ENCODE measurements around the gene RNF31.

RNF31 gene

DNA sequence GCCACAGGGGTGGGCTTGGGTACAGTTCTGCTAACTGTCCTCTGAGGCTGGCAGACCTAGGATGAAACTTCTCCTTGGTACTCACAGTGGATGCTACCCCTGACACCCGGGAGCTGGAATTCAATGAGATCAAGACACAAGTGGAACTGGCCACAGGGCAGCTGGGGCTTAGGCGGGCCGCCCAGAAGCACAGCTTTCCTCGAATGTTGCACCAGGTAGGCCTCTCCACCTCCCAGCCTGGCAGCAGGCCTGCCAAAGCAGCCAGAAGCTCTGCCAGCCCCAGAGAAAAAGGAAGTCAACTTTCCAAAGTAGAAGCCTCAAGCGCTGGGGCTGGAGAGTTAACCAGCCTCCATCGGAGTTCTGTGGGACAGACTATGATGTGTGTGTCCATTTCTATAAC is 30.1 kb upstream of the RNF31 start:
- DNase-seq = no peak

- DNase-seq = no peak
Measured at GRCh38 chr14:24119691-24120090, 27.6 kb upstream of the RNF31 start.

DNA sequence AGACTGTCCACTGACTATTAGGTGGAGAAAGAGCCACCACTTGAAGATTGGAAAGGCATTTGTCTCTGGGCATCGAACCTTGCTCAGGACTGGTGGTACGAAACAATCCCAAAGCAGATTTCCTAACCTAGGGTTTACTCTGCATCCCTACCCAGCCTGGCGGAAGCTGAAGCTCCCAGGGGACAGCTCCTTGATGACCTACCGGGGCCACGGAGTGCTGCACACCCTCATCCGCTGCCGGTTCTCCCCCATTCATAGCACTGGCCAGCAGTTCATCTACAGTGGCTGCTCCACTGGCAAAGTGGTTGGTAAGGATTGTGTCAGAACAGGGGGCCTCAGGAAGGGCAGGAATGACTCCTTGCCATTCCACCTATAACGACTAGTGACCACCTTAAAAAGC is 26.1 kb upstream of the RNF31 start:
- no peak for DNase-seq

GRCh38 chr14:24122416-24122815 is 24.9 kb upstream of the RNF31 start:
- DNase-seq = no peak

DNA sequence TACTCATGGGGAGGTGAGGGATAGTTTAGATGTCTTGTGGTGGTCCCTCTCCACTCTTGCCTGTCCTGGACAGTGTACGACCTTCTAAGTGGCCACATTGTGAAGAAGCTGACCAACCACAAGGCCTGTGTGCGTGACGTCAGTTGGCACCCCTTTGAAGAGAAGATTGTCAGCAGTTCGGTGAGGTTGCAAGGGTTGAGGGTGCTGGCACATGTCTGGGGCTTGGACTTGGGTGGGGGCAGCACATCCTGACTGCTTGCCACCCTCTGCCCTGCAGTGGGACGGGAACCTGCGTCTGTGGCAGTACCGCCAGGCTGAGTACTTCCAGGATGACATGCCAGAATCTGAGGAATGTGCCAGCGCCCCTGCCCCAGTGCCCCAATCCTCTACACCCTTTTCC is 24.4 kb upstream of the RNF31 start:
- no peak for DNase-seq

GRCh38 chr14:24123424-24124417 is 23.6 kb upstream of the RNF31 start:
- no peak for DNase-seq

- no peak for DNase-seq
Measured at GRCh38 chr14:24126939-24127338, 20.4 kb upstream of the RNF31 start.

DNA sequence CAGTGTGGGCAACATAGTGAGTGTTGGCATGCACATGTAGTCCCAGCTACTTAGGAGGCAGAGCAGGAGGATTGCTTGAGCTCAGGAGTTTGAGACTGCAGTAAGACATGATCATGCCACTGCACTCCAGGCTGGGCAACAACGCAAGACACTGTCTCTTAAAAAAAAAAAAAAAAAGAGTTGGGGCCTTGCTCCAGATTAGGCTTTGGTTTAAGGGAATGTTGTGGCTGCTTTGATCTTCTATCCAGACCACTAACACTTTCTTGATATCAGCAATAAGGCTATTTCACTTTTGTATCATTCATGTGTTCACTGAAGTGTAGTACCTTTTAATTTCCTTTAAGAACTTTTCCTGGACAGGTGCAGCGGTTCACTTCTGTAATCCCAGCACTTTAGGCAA is 19.6 kb upstream of the RNF31 start:
- DNase-seq = no peak

GRCh38 chr14:24129410-24129998 is 17.8 kb upstream of the RNF31 start:
- no peak for DNase-seq

DNA sequence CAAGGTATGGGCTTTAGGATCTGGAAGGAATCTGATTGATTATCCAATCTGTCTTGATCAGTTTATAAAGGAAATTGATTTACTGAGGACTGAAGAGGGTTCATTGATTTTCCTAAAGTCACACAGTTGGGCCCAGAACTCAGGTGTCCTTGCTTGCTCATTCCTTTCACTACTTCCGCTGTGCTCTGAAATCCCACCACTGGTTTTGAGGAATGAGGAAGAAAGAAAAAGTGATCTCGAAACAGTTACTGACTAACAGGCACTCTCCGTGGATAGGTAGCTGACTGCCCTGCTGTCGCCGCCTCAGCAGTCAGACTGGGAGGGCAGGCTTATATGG is 16.9 kb upstream of the RNF31 start, which contains the start of gene FITM1:
Gene FITM1, plus strand, starts transcription at position 280 of the 337 bp plus-strand sequence. CDS start 905 bp downstream, outside the sequence.
- no peak for DNase-seq

GRCh38 chr14:24130717-24131548 is 16.4 kb upstream of the RNF31 start:
- DNase-seq = peak; percentile 85

GRCh38 chr14:24131549-24131966 is 15.7 kb upstream of the RNF31 start:
- DNase-seq = no peak

DNA sequence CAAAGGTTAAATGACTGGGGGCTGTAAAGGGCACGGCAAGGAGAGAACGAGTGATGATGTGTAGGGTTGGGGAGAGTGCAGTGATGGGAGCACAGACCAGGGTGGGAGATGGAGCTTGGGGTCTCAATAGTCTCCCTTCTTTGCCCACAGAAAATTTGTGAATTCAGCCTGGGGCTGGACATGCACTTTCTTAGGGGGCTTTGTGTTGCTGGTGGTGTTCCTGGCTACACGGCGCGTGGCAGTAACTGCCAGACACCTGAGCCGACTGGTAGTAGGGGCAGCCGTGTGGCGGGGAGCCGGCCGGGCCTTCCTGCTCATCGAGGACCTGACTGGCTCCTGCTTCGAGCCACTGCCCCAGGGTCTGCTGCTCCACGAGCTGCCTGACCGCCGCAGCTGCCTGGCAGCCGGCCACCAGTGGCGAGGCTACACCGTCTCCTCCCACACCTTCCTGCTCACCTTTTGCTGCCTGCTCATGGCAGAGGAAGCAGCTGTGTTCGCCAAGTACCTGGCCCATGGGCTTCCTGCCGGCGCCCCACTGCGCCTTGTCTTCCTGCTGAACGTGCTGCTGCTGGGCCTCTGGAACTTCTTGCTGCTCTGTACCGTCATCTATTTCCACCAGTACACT is 15.1 kb upstream of the RNF31 start:
- no peak for DNase-seq

- DNase-seq = no peak
Measured at GRCh38 chr14:24132976-24133375, 14.3 kb upstream of the RNF31 start.

DNA sequence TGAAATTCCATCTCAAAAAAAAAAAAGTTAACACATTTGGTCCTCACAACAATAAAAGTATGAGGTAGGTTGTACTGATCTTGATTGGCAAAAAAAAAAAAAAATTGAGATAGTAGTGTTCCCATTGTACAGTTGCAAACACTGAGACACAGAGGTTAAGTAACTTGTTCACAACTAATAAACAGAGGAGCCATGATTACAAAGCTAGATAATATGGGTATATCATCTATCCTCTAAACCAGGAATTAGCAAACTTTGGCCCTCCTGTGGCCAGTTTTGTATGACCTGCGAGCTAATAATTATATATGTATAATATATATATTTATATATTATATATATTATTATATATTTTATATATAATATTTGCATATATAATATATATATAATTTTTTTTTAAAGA is 13.6 kb upstream of the RNF31 start:
- no peak for DNase-seq

DNA sequence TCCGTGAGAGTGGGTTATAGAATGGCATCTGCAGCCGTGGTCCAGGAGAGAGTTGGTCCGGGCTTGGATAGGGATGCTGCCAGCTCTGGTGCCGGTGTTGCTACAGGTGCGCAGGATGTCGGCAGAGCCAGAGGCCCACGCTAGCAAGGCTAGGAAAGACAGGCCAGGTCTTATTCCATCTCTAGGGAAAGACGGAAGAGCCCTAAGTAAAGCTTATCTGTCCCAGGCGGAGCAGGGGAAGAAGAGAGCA is 11.8 kb upstream of the RNF31 start:
- no peak for DNase-seq

DNA sequence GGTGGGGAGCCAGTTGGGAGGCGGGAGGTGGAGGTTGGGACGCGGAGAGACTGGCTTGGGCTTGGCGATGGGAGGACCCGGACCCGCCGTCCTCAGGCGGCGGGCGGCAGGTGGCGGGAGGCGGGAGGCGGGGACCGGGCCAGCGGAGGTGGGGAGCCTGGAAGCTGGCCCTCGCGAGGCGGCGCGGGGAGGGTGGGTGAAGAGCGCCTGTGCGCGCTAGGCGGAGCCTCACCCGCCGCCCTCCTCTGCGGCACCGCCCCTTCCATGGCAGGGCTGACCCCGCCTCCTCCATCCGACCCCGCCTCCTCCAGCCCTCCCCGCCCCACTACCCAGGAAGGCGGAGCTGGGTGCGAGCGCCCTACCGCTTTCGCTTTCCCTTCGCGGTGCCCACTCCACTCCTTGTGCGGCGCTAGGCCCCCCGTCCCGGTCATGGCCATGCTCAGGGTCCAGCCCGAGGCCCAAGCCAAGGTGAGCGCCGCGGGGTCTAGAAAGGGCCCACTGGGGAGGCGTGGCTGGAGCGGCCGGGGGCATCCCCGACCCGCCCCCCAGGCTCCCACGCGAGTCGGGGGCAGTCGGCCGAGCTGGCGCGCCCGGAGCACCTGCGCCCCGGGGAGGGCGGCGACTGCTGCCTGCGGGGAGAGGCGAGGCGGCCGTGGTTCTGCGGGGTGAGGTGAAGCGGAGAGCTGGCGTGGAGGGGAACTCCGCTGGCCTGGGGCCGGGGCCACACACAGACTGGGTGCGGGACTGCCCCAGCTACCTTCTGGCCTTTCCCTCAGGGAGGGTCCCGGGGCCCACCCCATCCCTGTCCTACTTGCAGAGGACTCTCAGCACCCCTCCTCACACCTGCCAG is 11.2 kb upstream of the RNF31 start, which contains the start of gene PSME1:
Gene PSME1, plus strand, starts transcription at position 361 of the 850 bp plus-strand sequence. Its CDS starts 69 bp downstream, at position 430.
- DNase-seq = peak; percentile 95

- DNase-seq = no peak
Measured at GRCh38 chr14:24136684-24137528, 10.4 kb upstream of the RNF31 start.

DNA sequence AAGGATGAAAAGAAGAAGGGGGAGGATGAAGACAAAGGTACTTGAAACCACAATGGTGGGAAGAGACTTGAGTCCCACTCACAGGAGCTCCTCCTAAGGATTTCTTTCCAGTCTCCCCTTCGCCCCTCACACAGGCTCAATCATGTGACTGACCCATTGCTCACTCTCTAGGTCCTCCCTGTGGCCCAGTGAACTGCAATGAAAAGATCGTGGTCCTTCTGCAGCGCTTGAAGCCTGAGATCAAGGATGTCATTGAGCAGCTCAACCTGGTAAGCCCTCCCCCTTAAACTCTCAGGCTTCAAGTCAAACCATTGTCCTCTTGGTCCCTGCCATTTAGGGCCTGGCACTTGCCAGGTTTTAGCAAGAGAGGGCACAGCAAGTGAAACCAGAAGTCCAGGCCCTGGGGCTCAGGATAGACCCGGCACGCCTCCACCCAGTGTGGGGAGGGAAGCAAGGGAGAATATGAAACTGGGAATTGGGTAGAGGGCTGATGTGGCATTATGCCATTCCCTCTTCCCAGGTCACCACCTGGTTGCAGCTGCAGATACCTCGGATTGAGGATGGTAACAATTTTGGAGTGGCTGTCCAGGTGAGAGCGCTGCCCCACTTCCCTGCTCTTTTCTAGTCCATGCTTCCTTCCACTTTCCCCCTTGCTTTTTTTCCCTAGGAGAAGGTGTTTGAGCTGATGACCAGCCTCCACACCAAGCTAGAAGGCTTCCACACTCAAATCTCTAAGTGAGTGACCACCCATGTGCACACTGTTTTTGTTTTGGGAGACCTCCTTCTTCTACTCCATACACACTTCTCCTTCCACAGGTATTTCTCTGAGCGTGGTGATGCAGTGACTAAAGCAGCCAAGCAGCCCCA is 9.5 kb upstream of the RNF31 start:
- no peak for DNase-seq
